Uterus (tissue), 2 donors: ENCODE data around the gene TUBA4A.

Experiments used
- CTCF ChIP-seq, 4 experiments: fragments of 200-600 bp in 2 of 4; fragments of 450-650 bp in 2 of 4; sonication (generic) in 2 of 4; IDR thresholded peaks; one replicate each; pipeline ENCODE4 v1.5.1; 2016 to 2019; ENCODE audit warnings: antibody characterized with exemption in 4 of 4, mild to moderate bottlenecking in 2 of 4, moderate library complexity in 1 of 4
- POLR2A ChIP-seq, 2 donors: fragments of 450-650 bp; IDR thresholded peaks; one replicate each; pipeline ENCODE4 v1.6.1; 2016; ENCODE audit warnings: antibody characterized with exemption in 2 of 2, mild to moderate bottlenecking in 1 of 2, moderate library complexity in 1 of 2

DNA sequence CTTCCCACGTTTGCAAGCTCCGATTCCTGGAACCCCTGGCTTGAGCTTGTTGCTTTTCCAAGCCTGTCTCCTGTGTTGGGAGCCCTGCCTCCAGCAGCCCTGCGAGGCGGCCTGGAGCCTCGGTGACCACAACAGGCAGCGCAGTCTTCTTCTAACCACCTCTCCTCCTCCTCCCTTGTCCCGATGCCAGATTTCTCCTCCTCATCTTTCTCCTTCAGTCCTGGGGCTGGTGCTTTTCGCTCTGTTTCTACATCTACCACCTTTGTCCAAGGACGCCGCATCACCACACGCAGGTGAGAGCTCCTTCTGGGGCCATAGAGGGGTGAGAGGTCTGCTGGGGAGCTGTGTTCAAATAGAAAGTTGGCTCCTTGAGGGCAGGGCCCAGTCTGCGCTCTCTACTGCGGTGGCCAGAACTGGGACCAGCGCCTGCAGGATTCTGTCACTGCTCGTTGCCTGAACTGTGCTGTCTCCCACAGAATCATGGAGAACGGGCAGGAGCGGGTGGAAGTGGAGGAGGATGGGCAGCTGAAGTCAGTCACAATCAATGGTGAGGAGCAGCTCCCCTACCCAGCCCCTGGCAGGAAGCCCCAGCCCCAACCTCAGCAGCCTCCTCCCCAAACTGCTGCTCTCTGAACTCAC, 29.3 kb upstream of the TUBA4A start:
- TF ChIP-seq CTCF (IDR thresholded peaks at IDR 0.05) (no peak), POLR2A (IDR thresholded peaks at IDR 0.05) (no peak)
